Measurements from ENCODE around the gene ABCF2. TPM values are rescaled to one million over a fixed set of nuclear protein-coding genes. Genes with fewer than 3 reads are reported as not detected.

The ABCF2 gene
- total RNA-seq, 1 donor = 70.0 TPM

DNA sequence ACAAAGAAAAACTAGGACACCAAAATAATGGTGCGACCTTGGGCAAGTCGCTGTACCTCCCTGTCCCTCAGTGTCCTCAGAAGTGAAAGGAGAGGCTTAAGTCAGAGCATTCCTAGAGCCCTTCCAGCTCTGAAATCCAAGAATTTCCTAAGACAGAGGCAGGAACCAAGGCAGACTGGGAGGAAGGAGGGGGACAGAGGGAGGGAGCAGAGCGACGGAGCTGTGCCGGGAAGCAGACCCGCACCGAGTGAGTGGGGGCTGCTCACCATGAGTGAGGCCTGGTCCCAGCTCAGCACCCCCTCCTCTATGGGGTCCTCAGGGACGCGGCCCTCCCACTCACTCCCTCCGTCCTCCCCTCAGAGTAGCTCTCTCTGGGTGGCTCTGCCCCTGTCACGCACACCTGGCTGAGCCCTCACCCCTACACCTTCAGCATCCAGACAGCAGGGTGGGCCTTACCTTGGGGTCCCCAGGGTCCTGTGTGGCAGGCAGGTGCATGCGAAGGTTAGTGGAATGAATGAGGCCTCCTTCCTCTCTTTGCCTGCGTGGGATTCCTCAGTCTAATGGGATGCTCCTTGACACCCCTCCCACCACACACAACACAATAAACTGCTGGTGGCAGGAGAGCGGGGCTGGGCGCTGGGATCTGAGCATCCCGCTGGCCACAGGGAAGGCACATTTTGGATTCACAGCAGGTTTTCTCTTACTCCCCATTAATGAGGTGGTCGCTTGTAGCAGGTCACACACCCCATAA lies 26.1 kb upstream of the ABCF2 start:
- H3K4me3 ChIP-seq (ENCODE audit: low read depth, low read length) = no peak overlapping the region
- peak; percentile 21 for DNase-seq (ENCODE audit: low read depth)
- TF ChIP-seq CTCF (IDR thresholded peaks at IDR 0.05; ENCODE audit: insufficient read depth, low read depth, low read length) = no peak

DNA sequence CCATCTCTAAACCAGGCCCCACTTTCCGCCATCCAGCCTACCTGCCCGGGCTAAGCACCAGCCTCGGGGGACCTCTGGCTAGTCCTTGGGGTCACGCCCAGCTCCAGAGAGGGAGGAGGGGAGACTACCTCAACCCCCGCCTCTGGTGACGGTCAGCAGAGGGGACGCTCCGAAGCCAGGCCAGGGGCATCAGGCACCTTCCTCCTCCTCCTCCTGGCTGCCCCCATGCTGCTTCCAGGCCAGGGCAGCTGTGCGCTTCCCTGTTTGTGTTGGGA lies 25.5 kb upstream of the ABCF2 start:
- no peak for DNase-seq (ENCODE audit: low read depth)
- no peak for TF ChIP-seq CTCF (IDR thresholded peaks at IDR 0.05; ENCODE audit: insufficient read depth, low read depth, low read length)
- peak overlapping the region; percentile 66 for H3K4me3 ChIP-seq (ENCODE audit: low read depth, low read length)

- no peak for TF ChIP-seq CTCF (IDR thresholded peaks at IDR 0.05; ENCODE audit: insufficient read depth, low read depth, low read length)
- DNase-seq (ENCODE audit: low read depth) = peak; percentile 74
- H3K4me3 ChIP-seq (ENCODE audit: low read depth, low read length) = peak overlapping the region; percentile 66
Observed at GRCh38 chr7:151251689-151252560, 24.9 kb upstream of the ABCF2 start.

- DNase-seq (ENCODE audit: low read depth) = no peak
- H3K4me3 ChIP-seq (ENCODE audit: low read depth, low read length) = peak overlapping the region; percentile 48
- no peak for TF ChIP-seq CTCF (IDR thresholded peaks at IDR 0.05; ENCODE audit: insufficient read depth, low read depth, low read length)
Observed at GRCh38 chr7:151251328-151251688, 24.3 kb upstream of the ABCF2 start.

- DNase-seq (ENCODE audit: low read depth) = no peak
- H3K4me3 ChIP-seq (ENCODE audit: low read depth, low read length) = no peak overlapping the region
- TF ChIP-seq CTCF (IDR thresholded peaks at IDR 0.05; ENCODE audit: insufficient read depth, low read depth, low read length) = no peak
Observed at GRCh38 chr7:151250181-151251132, 23.5 kb upstream of the ABCF2 start.

DNA sequence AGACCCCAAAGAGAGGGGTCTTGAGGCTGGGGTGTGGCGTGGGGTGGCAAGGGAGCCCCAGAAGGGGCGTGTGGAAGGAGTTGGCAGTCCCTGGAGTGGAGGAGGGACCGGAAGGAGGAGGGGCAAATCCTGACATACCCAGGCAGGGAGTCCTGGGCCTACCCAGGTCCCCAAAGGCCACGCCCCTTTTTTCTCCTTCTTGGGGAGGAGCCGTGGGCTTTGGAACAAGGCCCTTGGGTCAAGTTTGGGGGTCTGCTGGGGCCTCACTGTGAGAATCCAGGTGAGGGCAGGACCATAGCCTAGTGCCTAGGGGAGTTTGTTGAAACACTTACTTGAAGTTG lies 22.7 kb upstream of the ABCF2 start:
- H3K4me3 ChIP-seq (ENCODE audit: low read depth, low read length) = no peak overlapping the region
- TF ChIP-seq CTCF (IDR thresholded peaks at IDR 0.05; ENCODE audit: insufficient read depth, low read depth, low read length) = no peak
- no peak for DNase-seq (ENCODE audit: low read depth)

Data from fibroblast of villous mesenchyme (primary cell).